KMS-11 (cell line): Measurements from ENCODE around the gene MAN2B1.

Source experiments
- H2AFZ ChIP-seq: fragments of 200-600 bp; sonication (generic); 2 replicates; pipeline ENCODE4 v1.6.1; 2016; ENCODE audit warnings: antibody characterized with exemption, mixed run types, low read depth
- H3K27ac ChIP-seq: fragments of 200-600 bp; sonication (generic); 2 replicates; pipeline ENCODE4 v1.6.1; 2016; ENCODE audit warnings: mild to moderate bottlenecking, mixed run types
- H3K27me3 ChIP-seq: fragments of 200-600 bp; sonication (generic); 2 replicates; pipeline ENCODE4 v1.6.1; 2017; ENCODE audit warnings: mild to moderate bottlenecking, low read depth, mixed run types, moderate library complexity; ENCODE audit not compliant: insufficient read depth
- H3K36me3 ChIP-seq: fragments of 200-600 bp; sonication (generic); 2 replicates; pipeline ENCODE4 v1.6.1; 2017; ENCODE audit warnings: mild to moderate bottlenecking, mixed run types; ENCODE audit not compliant: insufficient read depth
- H3K4me1 ChIP-seq: fragments of 200-600 bp; sonication (generic); 2 replicates; pipeline ENCODE4 v1.6.1; 2016; ENCODE audit warnings: mild to moderate bottlenecking, low read depth, mixed run types; ENCODE audit not compliant: poor library complexity, severe bottlenecking
- H3K4me2 ChIP-seq: fragments of 200-600 bp; sonication (generic); 2 replicates; pipeline ENCODE4 v1.7.0; 2016; ENCODE audit warnings: mild to moderate bottlenecking, mixed run types
- H3K4me3 ChIP-seq: fragments of 200-600 bp; sonication (generic); IDR thresholded peaks from 2 replicates; pipeline ENCODE4 v1.6.1; 2017; ENCODE audit warnings: low read depth, low read length, mixed read lengths; ENCODE audit not compliant: insufficient read depth
- H3K79me2 ChIP-seq: fragments of 200-600 bp; sonication (generic); 2 replicates; pipeline ENCODE4 v1.6.1; 2016; ENCODE audit warnings: low read depth, mixed run types; ENCODE audit not compliant: insufficient read depth
- H3K9ac ChIP-seq: fragments of 200-600 bp; sonication (generic); 2 replicates; pipeline ENCODE4 v1.6.1; 2016; ENCODE audit warnings: mild to moderate bottlenecking, mixed run types
- H4K20me1 ChIP-seq: fragments of 200-600 bp; sonication (generic); 2 replicates; pipeline ENCODE4 v1.6.1; 2016; ENCODE audit warnings: mild to moderate bottlenecking, mixed run types; ENCODE audit not compliant: insufficient read depth
- CTCF ChIP-seq: fragments of 200-600 bp; sonication (generic); conservative IDR thresholded peaks from 2 replicates; pipeline ENCODE4 v1.6.1; 2017; ENCODE audit warnings: low read depth, mild to moderate bottlenecking, antibody characterized with exemption, low read length, moderate library complexity, mixed read lengths

Gene MAN2B1

GRCh38 chr19:12652219-12652618, 14.3 kb downstream of the MAN2B1 start:
- no peaks in the 10 kb centered on the region for H3K79me2 ChIP-seq
- no peak overlapping the region for H3K9ac ChIP-seq
- H3K4me1 ChIP-seq: no peaks in the 10 kb centered on the region
- no peak overlapping the region for H3K4me3 ChIP-seq
- no peaks in the 10 kb centered on the region for H4K20me1 ChIP-seq
- H3K4me2 ChIP-seq: no peak overlapping the region
- no peak overlapping the region for H3K27ac ChIP-seq
- no peak for TF ChIP-seq CTCF
- no peaks in the 10 kb centered on the region for H3K27me3 ChIP-seq
- H2AFZ ChIP-seq: no peak overlapping the region
- H3K36me3 ChIP-seq: no peaks in the 10 kb centered on the region

- no peak overlapping the region for H3K9ac ChIP-seq
- no peaks in the 10 kb centered on the region for H4K20me1 ChIP-seq
- H3K36me3 ChIP-seq: no peaks in the 10 kb centered on the region
- H3K79me2 ChIP-seq: no peaks in the 10 kb centered on the region
- no peak overlapping the region for H2AFZ ChIP-seq
- no peak overlapping the region for H3K4me2 ChIP-seq
- no peak overlapping the region for H3K27ac ChIP-seq
- no peaks in the 10 kb centered on the region for H3K4me1 ChIP-seq
- TF ChIP-seq CTCF: no peak
- no peaks in the 10 kb centered on the region for H3K27me3 ChIP-seq
- no peak overlapping the region for H3K4me3 ChIP-seq
Measured at GRCh38 chr19:12649941-12650340, 16.6 kb downstream of the MAN2B1 start.

- Histone ChIP-seq H2AFZ (no peak overlapping the region), H3K36me3 (no peaks in the 10 kb centered on the region), H4K20me1 (no peaks in the 10 kb centered on the region), H3K79me2 (no peaks in the 10 kb centered on the region), H3K27me3 (no peaks in the 10 kb centered on the region), H3K4me3 (no peak overlapping the region), H3K9ac (no peak overlapping the region), H3K4me2 (no peak overlapping the region), H3K4me1 (no peaks in the 10 kb centered on the region), H3K27ac (no peak overlapping the region)
- TF ChIP-seq CTCF: no peak
Measured at GRCh38 chr19:12648088-12648487, 18.5 kb downstream of the MAN2B1 start.

GRCh38 chr19:12647490-12648071, 19.0 kb downstream of the MAN2B1 start:
- H2AFZ ChIP-seq: no peak overlapping the region
- no peaks in the 10 kb centered on the region for H3K27me3 ChIP-seq
- no peaks in the 10 kb centered on the region for H3K79me2 ChIP-seq
- H3K9ac ChIP-seq: no peak overlapping the region
- no peak overlapping the region for H3K4me2 ChIP-seq
- H3K27ac ChIP-seq: no peak overlapping the region
- TF ChIP-seq CTCF: no peak
- H3K4me1 ChIP-seq: no peaks in the 10 kb centered on the region
- H3K36me3 ChIP-seq: no peaks in the 10 kb centered on the region
- H4K20me1 ChIP-seq: no peaks in the 10 kb centered on the region
- no peak overlapping the region for H3K4me3 ChIP-seq
